Dedifferentiated amniotic fluid mesenchymal stem cell (primary cell): ENCODE measurements around the gene HOXB6.

Experiments used
- DNase-seq: peaks from one replicate; pipeline ENCODE4 v3.0.0-alpha.2; 2016; ENCODE audit errors: extremely low spot score

Gene HOXB6

GRCh38 chr17:48621410-48622392 lies 16.9 kb upstream of the HOXB6 start:
- no peak for DNase-seq

- no peak for DNase-seq
Observed at GRCh38 chr17:48620461-48621139, 15.8 kb upstream of the HOXB6 start.

GRCh38 chr17:48619826-48620449 lies 15.2 kb upstream of the HOXB6 start:
- no peak for DNase-seq

- peak; percentile 68 for DNase-seq
Observed at GRCh38 chr17:48618256-48618896, 13.6 kb upstream of the HOXB6 start.

- DNase-seq = no peak
Observed at GRCh38 chr17:48617471-48618255, 12.9 kb upstream of the HOXB6 start.

GRCh38 chr17:48616717-48617470 lies 12.1 kb upstream of the HOXB6 start:
- DNase-seq = no peak

GRCh38 chr17:48615963-48616716 lies 11.4 kb upstream of the HOXB6 start:
- no peak for DNase-seq

- DNase-seq = no peak
Observed at GRCh38 chr17:48615047-48615962, 10.5 kb upstream of the HOXB6 start, which contains the start of gene HOXB8. HOXB8 (minus strand) TSS chr17:48615292; CDS start chr17:48614704, 588 bp downstream.

- DNase-seq = no peak
Observed at GRCh38 chr17:48613862-48614694, 9.3 kb upstream of the HOXB6 start.

- DNase-seq = no peak
Observed at GRCh38 chr17:48612854-48613691, 8.3 kb upstream of the HOXB6 start.

- no peak for DNase-seq
Observed at GRCh38 chr17:48612456-48612853, 7.7 kb upstream of the HOXB6 start.

- DNase-seq = no peak
Observed at GRCh38 chr17:48611681-48612455, 7.1 kb upstream of the HOXB6 start.

- no peak for DNase-seq
Observed at GRCh38 chr17:48611213-48611612, 6.4 kb upstream of the HOXB6 start.

GRCh38 chr17:48610282-48611211 lies 5.8 kb upstream of the HOXB6 start, which contains the start of gene HOXB7:
HOXB7 (minus strand) TSS chr17:48611017; CDS start chr17:48610918, 99 bp downstream.
- DNase-seq = no peak
